ENCODE results near the gene ARL5C.

DNA sequence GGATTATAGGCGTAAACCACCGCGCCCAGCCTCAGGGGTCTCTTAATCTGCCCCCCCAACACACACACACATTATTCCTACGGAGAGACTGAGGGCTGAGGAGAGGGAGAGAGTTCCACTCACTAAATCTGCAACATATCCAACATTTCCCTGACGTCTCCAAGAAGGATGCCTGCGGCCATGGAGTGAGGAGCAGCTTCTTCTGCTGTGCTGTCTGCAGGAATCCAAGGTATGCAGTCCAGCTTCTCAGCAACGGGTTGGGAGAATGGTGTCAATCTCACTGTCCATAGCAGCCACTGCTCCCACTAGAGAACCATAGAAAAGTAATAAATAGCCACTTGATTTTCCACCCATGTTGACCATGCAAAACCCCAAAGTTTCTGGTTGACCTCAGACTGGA is 9.5 kb downstream of the ARL5C start:
- TF ChIP-seq POLR2A (IDR thresholded peaks at IDR 0.05) (no peak), CTCF (IDR thresholded peaks at IDR 0.05) (no peak)

Data from esophagus squamous epithelium (tissue), 4 donors.